Hematopoietic multipotent progenitor cell (in vitro differentiated cells): ENCODE measurements around the gene BDKRB1. TPM values are rescaled to one million over a fixed set of nuclear protein-coding genes. Genes with fewer than 3 reads are reported as not detected.

Experiments
- DNase-seq, 3 donors: peaks; one replicate each; pipeline ENCODE4 v3.0.0-alpha.2; 2011 to 2015; ENCODE audit warnings: low read depth in 2 of 3, low spot score in 2 of 3
- total RNA-seq: library from RNA; depleted of rRNA; stranded (reverse); fragments of >200 nt; gene quantifications from one replicate; pipeline ENCODE4 v1.2.3, GENCODE V29; 2012

BDKRB1 gene
- total RNA-seq, 1 donor, result not detected

DNA sequence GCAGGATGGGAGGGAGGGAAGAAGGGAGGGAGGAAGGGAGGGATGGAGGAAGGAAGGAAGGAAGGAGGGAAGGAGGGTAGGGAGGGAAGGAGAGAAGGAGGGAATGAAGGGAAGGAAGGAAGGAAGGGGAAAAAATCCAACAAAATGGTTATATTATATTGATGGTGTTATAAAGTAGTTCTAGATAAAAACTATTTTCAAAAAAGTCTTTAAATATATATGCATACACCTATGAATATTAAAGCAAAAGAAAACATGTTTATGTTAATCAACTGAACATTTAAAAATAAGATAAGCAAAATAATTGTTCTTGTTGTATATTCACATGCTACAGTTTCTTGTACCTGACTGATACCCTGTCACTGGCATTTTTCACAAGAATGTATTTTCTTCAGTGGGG, 1.9 kb downstream of the BDKRB1 start:
- no peak for DNase-seq

DNA sequence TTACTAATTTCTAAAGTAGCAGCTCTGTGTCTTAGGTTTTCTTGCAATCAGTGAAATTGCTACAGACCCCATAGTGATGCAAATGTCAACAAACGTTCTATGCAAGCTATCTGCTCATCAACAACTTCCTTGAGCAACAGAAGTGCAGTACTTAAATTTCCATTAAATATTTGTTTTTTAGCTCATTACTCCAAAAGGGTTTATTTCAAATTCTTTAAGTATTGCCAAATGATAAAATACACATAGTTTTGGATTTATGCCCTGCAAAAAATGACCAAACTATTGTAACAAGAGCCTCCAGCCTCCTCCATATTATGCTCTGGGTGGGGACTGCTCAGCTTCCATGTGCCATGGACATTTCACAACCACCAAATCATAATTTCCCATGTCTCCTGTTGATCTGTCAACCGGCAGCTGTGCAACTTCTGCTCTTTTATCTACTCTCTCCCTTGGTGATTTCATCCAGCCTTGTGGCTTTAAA, 4.4 kb downstream of the BDKRB1 start:
- DNase-seq, result no peak

DNA sequence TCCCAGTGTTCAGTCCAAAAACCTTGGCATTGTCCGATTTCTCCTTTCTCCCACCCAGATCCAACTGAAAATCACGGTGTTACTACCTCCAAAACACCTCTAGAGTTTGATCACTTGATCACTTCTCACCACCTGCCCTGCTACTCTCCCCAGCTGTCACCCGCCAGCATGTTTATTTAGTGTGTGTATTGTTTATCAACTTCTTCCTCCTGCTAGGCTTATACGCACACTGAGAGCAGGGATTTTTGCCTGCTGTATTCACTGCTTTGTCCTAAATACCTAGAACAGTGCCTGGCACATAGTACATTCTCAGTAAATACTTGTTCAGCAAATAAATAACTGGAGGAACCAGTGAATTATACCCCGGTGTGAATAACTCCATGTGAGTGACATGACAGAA, 5.0 kb downstream of the BDKRB1 start:
- no peak for DNase-seq

DNA sequence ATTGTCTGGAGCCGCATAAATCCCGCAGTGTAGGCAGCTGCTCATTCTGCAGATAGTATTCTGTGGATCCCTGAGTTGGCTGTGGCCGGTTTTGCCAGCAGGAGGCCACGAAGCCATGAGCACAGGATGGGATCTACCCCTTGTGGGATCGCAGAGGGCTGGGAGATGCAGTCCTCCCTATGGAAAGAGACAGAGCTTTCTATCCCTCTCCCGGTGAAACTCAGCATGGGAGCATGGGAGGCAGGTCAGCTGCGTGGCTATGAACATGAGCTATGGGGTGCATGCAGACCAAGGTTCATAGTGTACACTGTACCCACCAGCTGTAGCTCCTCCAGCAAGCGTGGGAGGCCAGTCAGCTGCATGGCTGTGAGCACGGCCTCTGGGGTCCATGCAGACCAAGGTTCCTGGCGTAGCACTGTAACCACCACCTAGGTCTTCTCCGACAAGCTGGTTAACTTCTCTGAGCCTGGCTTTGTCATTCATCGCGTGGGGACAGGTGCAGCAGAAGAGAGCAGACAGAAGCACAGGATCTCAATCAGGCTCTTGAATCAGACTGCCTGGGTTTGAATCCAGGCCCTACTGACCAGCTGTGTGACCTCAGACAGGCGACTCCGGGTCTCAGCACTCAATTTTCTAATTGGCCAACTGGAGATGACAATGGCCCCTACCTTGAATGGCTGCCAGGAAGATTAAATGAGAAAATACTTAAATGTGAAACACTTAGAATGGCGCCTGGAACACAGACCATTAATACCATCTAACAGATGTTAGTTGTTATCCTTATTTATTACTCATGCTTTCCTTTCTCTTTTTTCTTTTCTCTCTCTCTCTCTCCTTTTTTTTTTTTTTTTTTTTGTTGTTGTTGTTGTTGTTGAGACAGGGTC, 6.0 kb downstream of the BDKRB1 start:
- DNase-seq, result no peak

DNA sequence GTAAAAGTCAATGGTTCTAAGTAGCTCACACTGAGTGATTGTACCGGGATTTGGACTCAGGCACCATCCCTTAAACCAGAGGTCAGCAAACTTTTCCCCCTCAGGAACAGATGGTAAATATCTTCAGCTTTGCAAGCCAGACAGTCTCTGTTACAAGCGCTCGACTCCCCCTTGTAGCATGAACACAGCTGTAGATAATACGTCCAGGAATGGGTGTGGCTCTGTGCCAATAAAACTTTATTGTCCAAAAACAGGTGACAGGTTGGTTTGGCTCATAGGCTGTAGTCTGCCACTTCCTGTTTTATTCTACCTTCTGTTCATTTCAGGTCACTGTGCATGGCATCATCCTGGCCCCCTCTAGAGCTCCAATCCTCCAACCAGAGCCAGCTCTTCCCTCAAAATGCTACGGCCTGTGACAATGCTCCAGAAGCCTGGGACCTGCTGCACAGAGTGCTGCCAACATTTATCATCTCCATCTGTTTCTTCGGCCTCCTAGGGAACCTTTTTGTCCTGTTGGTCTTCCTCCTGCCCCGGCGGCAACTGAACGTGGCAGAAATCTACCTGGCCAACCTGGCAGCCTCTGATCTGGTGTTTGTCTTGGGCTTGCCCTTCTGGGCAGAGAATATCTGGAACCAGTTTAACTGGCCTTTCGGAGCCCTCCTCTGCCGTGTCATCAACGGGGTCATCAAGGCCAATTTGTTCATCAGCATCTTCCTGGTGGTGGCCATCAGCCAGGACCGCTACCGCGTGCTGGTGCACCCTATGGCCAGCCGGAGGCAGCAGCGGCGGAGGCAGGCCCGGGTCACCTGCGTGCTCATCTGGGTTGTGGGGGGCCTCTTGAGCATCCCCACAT, 7.6 kb downstream of the BDKRB1 start:
- DNase-seq, result no peak

DNA sequence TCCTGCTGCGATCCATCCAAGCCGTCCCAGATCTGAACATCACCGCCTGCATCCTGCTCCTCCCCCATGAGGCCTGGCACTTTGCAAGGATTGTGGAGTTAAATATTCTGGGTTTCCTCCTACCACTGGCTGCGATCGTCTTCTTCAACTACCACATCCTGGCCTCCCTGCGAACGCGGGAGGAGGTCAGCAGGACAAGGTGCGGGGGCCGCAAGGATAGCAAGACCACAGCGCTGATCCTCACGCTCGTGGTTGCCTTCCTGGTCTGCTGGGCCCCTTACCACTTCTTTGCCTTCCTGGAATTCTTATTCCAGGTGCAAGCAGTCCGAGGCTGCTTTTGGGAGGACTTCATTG, 8.2 kb downstream of the BDKRB1 start:
- no peak for DNase-seq

DNA sequence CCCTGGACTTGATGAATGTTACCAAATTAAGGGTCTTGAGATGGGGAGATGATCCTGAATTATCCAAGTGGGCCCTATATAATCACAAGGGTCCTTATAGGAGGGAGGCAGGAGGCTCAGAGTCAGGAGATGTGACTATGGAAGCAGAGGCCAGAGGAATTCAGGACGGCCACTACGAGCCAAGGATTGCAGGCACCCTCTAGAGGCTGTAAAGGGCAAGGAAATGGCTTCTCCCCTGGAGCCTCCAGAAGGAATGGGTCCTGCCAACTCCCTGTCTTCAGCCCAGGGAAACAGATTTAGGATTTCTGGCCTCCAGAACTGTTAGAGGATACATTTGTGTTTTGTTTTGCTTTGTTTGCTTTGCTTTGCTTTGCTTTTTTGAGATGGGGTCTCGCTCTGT, 8.8 kb downstream of the BDKRB1 start:
- no peak for DNase-seq

DNA sequence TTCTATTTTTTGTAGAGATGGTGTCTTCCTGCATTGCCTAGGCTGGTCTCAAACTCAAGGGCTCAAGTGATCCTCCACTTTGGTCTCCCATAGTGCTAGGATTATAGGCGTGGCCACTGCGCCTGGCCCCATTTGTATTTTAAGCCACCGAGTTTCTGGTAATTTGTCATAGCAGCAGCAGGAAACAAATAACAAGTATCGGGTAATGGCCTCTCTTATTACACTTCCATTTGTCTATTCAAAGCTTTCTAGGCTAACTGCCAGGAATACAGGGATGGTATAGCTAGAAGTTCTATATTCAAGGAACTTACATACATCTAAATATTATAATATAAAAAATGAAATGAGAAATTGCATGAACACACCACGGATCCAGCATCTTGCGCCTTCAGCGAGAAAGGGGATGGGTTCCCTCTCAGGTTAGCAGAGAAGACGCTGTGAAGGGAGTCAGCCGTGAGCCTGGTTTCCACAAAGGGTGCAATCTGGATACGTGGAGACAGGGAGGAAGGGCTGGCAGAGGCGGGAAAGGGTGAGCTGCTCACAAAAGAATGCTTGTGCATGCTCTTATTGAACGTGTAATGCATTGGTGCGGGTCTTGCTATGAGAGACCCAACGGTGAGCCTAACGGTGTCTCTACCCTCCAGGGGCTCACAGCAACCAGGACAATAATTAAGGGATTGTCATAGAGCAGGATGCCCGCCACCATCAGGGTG, 9.5 kb downstream of the BDKRB1 start:
- no peak for DNase-seq

DNA sequence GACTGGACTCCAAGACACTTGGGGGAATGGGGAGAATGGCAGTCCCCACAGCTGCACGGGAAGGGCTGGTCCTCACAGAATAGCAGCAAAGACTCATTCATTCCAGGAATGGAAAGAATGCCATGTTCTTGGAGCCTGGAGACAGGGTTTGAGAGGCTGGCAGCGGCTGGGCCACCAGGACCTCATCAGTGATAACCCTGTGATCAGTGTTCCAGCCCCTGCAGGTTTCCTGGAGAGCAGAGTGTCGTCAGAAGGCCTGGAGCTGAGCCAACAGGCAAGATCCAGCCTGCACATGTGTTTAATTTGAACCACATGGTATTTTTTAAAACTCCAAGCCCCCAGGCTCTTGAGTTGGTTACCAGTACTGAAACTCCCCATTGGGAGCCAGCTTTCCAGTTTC, 11.3 kb downstream of the BDKRB1 start:
- DNase-seq, result no peak

DNA sequence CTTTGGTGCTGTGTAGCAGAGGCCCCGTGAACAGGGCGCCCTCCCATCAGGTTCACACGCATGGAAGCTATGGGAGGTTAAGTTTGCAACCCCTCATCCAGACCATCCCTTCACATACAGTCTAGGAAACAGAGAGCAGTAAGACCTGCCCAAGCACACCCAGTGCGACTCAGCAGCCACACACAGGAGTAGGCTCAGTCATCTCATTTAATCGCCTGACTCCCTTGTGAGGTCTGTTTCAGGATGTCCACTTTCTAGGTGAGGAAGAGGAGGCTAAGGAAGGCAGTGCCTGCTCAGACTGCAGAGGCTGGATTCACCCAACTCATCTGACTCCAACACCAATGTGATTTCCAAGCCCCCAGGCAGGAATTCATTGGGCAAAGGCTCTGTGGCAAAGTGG, 11.9 kb downstream of the BDKRB1 start:
- no peak for DNase-seq

DNA sequence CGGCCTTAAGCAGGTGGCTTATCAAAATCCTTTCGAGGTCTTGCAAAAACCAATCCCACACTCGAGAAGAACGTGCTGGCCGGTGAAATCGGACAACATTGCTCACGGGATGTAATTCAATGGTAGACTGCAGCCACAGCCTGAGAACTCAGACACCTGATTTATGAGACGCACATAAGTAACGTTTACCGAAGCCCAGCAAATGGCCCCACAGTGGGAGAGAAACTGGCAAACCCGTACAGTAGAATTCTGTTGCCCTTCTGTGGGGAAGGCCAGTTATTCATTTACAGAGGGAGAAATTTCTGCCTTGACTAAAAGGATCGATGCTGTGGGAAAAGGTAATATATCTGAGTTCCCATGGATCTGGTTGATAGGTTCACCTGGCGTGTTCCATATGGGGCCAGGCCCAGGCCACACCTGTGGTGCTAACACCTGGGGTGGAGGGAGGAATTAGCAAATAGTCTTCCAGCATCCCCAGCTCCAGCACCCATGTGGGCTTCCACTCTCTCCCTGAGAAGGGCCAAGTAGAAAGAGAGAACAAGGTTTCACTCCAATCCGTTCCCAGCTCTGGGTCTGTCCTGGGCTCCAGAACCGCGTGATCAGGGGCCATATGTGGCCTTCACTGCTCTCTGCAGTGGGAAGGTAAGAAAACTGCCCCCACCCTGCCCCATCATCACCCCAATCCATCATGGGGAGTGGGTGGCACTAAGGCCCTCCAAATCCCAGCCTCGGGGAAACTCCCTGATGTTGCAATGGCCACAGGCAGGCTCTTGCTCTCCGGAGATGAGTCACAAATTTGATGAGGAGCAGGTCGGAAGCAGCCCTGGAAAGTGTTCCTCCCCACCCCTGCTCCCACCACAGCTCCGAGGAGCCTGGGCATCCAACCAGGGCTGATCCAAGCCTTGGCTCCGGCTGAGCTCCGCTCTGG, 12.7 kb downstream of the BDKRB1 start:
- DNase-seq, result no peak

DNA sequence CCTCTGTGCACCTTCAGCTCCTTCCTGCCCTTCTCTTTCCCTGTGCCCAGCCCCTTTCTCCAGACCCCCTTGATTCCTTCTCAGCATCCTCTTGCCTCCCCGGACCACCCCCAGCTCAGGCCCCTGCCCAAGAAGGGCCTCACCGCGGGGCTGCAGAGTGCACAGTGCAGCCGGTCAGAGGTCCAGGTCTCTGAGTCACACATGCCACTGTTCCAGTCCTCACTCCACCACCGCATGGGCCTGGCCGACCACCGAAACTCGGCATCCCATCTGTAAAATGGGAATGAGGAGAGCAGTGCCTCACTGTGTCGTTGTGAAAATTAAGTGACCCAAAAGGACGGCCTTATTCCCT, 13.3 kb downstream of the BDKRB1 start:
- no peak for DNase-seq

DNA sequence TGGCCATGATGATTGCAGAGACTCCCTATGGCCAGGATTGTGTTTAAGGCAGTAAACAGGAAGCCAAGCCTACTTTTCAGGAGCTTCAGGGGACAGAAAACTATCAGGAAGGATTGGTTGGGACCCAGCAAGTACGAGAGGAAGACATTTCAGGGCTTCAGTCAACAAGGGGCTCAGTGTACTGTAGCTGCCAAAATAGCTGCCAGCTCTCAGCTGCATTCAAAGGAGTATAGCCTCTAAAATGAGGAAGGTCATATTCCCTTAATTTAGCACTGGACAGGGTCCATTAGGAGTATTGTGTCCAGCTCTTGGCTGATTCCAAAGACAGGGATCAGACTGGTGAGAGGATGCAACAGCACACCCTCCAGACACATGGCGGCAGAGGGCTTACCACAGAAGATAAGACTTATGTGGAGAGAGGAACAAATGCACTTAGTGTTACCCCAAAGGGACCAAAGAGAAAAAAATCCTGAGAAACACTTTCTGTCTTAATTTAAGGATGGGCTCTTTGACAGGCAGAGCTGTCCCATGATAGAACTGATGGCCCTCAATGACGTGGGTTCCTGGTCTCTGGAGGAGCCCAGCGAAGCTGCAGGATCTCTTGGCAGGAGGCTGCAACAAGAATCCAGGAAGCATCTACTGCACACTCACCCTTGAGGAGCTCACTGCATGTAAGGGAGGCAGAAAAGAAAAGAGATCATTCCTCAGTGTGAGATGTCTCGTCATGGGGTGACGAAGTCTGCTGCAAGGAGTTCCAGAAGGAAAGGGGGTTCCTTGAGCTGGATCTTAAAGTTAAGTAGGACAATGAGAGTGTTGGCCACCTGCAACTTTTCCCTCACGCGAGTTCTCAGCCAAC, 14.8 kb downstream of the BDKRB1 start:
- no peak for DNase-seq

DNA sequence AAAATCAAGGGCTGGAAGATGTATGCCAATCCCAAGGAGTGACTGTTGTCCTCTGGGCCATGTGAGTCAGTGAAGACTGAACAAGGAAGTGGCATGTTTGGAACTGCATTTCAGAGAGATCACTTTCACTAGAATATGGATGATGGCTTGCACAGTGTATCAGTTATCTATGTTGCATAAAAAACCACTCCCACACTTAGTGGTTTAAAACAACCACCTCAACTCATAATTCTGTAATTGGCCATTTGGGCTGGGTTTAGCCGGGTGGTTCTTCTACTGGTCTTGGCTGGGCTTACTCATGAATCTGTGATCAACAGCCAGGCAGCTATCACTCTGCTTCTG, 15.4 kb downstream of the BDKRB1 start:
- DNase-seq, result no peak

DNA sequence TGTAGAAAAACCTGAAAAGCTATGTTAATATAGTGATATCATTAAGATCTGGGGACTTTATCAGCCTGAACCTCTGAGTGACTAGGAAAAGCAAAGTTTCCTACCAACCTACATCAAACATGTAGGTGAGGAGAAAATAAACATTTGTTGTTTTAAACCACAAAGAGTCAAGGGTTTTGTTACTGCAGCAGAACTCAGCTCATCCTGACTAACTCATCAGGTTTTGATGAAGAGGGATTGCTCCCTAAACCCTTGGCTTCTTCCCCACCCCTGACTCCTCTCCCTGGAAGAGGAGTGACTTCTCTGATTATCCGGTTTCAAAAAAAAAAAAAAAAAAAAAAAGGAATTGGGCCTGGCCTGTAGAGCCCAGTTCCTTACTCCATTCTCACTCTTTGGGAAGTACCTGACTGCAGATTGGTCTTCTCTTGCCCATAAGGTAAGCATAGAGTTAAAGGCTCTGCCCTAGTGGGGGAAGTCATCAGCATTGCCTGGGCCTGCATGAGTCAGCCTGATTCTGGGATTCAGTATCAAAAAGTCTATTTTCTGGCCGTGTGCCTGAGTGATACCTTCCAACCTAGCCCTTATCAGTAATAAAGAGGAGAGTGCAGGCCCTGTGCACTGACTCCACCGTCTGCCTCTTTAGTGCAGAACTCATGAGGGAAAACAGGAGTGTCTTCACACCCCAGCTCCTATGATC, 16.9 kb downstream of the BDKRB1 start:
- DNase-seq, result no peak

DNA sequence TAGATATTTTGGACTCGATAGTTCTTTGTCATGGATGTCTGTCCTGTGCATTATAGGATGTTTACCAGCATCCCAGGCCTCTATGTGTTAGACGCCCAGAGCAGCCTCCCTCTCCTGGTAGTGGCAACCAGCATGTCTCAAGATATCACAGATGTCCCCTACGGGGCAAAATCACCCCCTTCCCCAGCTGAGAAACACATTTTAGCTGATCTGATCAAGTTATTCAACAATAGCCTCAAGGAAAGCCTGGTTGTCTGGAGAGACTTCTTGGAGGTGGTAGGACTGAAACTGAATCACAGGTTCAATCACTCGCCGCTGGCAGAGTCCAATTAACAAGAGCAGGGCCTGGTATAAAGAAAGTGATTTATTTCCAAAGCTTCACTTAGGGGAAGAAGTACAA, 17.6 kb downstream of the BDKRB1 start:
- DNase-seq, result no peak

DNA sequence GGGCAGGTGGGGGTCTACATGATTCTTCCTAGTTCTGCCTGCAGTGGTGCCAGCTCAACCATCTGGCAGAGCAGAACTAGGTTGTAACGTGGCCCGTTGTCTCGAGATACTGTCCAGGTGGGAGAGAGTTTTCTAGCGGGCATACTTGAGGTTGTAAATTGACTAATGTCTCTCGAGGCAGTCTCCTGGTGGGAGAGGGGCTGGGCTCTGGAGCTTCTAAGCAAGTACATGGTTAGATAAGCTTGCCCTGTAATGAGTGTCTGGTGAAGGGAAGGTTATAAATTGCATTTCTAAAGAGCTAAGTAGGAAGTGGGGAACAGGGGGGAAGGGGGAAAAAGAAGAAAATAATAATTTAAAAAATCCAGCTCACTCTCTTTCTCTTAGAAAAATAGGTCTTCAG, 18.1 kb downstream of the BDKRB1 start:
- DNase-seq, result no peak

DNA sequence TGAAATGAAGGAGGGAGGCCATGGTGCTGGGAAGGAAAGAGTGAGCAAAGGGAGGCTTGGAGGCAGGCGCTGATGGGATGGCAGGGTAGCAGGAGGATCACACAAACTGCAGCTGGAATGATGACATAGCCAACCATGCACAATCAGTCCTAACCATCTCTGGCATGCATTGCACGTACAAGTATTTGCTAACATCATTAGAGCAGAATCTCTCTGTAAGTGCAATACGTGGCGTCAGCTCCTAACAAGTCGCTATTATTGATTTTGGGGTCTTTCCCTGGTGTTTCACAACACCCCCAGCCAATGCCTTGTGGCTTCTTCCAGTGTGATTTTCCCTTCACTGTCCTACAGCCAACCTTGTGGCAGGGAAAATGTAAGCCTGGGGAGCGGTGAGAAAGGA, 18.5 kb downstream of the BDKRB1 start:
- no peak for DNase-seq
